Esophagus squamous epithelium (tissue), 4 donors: ENCODE data around the gene SEMA5A.

Experiments used
- POLR2A ChIP-seq, 4 donors: fragments of 450-650 bp; IDR thresholded peaks; one replicate each; pipeline ENCODE4 v1.6.1; 2017; ENCODE audit warnings: antibody characterized with exemption in 4 of 4, mild to moderate bottlenecking in 4 of 4, moderate library complexity in 3 of 4
- TF ChIP-seq, protein P1 (sequence below), 6 experiments: fragments of 450-650 bp in 4 of 6; fragments of 200-600 bp in 2 of 6; sonication (generic) in 2 of 6; IDR thresholded peaks; one replicate each; pipeline ENCODE4 v1.5.1; 2016 to 2019; ENCODE audit warnings: antibody characterized with exemption in 6 of 6, mild to moderate bottlenecking in 4 of 6, moderate library complexity in 4 of 6

DNA sequence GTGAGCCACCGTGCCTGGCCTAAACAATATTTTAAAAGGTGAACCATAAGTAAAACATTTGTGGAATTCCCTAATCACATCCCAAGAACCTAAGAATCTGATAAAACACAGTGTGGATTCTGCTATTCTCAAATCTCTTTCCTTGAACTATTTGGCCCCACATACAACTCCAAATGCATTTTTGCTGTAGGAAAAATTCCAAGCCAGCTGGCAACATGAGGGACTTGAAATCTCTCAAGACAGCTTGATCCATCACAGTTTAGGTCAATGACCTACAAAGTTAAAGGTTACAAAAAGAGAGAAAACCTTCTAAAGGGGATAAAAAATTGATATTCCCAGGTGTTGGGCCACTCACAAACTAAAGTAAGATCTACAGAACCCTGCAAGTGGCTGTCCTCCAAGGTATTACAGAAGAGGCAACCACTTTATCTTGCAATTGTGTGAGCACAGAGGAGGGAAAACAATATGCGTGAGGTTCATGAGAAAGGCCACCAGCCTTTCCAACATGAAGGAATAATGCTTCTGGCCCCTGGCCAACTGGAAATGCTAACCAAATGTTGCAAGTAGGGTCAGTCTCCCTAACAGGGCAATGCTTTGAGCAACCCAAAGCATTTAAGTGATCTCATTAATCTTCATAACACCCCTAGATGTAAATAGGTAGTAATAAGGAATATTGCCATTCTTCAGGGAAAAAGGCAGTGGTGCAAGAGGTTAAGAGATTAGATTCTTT is 221.4 kb downstream of the SEMA5A start:
- TF ChIP-seq, protein P1, sequence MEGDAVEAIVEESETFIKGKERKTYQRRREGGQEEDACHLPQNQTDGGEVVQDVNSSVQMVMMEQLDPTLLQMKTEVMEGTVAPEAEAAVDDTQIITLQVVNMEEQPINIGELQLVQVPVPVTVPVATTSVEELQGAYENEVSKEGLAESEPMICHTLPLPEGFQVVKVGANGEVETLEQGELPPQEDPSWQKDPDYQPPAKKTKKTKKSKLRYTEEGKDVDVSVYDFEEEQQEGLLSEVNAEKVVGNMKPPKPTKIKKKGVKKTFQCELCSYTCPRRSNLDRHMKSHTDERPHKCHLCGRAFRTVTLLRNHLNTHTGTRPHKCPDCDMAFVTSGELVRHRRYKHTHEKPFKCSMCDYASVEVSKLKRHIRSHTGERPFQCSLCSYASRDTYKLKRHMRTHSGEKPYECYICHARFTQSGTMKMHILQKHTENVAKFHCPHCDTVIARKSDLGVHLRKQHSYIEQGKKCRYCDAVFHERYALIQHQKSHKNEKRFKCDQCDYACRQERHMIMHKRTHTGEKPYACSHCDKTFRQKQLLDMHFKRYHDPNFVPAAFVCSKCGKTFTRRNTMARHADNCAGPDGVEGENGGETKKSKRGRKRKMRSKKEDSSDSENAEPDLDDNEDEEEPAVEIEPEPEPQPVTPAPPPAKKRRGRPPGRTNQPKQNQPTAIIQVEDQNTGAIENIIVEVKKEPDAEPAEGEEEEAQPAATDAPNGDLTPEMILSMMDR (IDR thresholded peaks at IDR 0.05) = no peak
- no peak for TF ChIP-seq POLR2A (IDR thresholded peaks at IDR 0.05)
